ENCODE measurements around the gene DEPP1. TPM values are rescaled to one million over a fixed set of nuclear protein-coding genes. Genes with fewer than 3 reads are reported as not detected.

DEPP1 gene
- total and polyA plus RNA-seq, 2 of the 13 experiments (the other 11 are each of a cell fraction or from before 2014, with no cell fraction given) = 14.8 to 270 TPM

- TF ChIP-seq RERE (CRISPR knock-in tag; IDR thresholded peaks at IDR 0.05; ENCODE audit: low read depth) = peak; percentile 46; the same call in 1 of the 2 replicates
- peak; percentile 80; the same call in 1 of the 2 replicates for TF ChIP-seq ZNF350 (CRISPR knock-in tag; IDR thresholded peaks at IDR 0.05; ENCODE audit: borderline replicate concordance, low read depth)
- TF ChIP-seq ZNF510 (CRISPR knock-in tag; IDR thresholded peaks at IDR 0.05; ENCODE audit: low read depth) = 0 out of 2 replicates have a peak, but pooled peaks have one; percentile 46
- no peak for TF ChIP-seq ETS1 (CRISPR knock-in tag; IDR thresholded peaks at IDR 0.05)
- no peak for TF ChIP-seq CHD4 (IDR thresholded peaks at IDR 0.05; ENCODE audit: borderline replicate concordance, low read length)
- TF ChIP-seq ATF6 (CRISPR knock-in tag; conservative IDR thresholded peaks at IDR 0.05) = no peak
- peak; percentile 79; the same call in 1 of the 2 replicates for TF ChIP-seq TFAP4 (IDR thresholded peaks at IDR 0.05; ENCODE audit: borderline replicate concordance, low read depth)
- no peak for TF ChIP-seq PREB (CRISPR knock-in tag; IDR thresholded peaks at IDR 0.05)
- TF ChIP-seq ZNF605 (CRISPR knock-in tag; IDR thresholded peaks at IDR 0.05) = peak; percentile 82
- 0 out of 2 replicates have a peak, but pooled peaks have one; percentile 26 for TF ChIP-seq MTF2 (CRISPR knock-in tag; IDR thresholded peaks at IDR 0.05; ENCODE audit: borderline replicate concordance)
- no peak for TF ChIP-seq ZNF558 (CRISPR knock-in tag; IDR thresholded peaks at IDR 0.05; ENCODE audit: borderline replicate concordance)
- TF ChIP-seq ZNF564 (CRISPR knock-in tag; IDR thresholded peaks at IDR 0.05) = peak; percentile 93
- TF ChIP-seq ATF5 (CRISPR knock-in tag; IDR thresholded peaks at IDR 0.05; ENCODE audit: low read depth) = no peak; the same call in 1 of the 2 replicates
- no peak for TF ChIP-seq DR1 (CRISPR knock-in tag; IDR thresholded peaks at IDR 0.05)
- peak; percentile 94 for TF ChIP-seq ZNF792 (CRISPR knock-in tag; IDR thresholded peaks at IDR 0.05)
- TF ChIP-seq ZNF432 (CRISPR knock-in tag; IDR thresholded peaks at IDR 0.05; ENCODE audit: borderline replicate concordance) = no peak
- peak; percentile 51; the same call in 1 of the 2 replicates for TF ChIP-seq ZNF143 (CRISPR knock-in tag; IDR thresholded peaks at IDR 0.05)
These were observed 43.2 kb downstream of the DEPP1 start (continued) for GRCh38 chr10:44935201-44935965.
